Right ventricle myocardium superior (tissue), 1 donor: ENCODE data around the gene TAL1. TPM values are rescaled to one million over a fixed set of nuclear protein-coding genes. Genes with fewer than 3 reads are reported as not detected.

Source experiments
- ATAC-seq: fragments of 200-7000 bp; cut with Tn5 transposase; one replicate; pipeline ENCODE4 v1.9.1; 2020; ENCODE audit warnings: mild to moderate bottlenecking; ENCODE audit not compliant: poor library complexity
- DNase-seq: peaks from one replicate; pipeline ENCODE4 v3.0.0-alpha.2; 2020
- intact Hi-C: fragments of 100-400 bp; cut with DNase I; formaldehyde crosslinking; loops from one replicate; pipeline ENCODE4 v1.11.2; 2022
- total RNA-seq: library from RNA; stranded (reverse); fragmentation: NEBNext Ultra II Directional; extraction: Animal tissue kit (Norgen Biotek cat#: 25700); gene quantifications from one replicate; pipeline ENCODE4 v1.2.1, GENCODE V29; 2021
- donor health status: DM: no; HTN: yes; CAD: no; lungs with severe emphysema.

TAL1 gene
- total RNA-seq, 1 donor from 2014 or later, result 3.8 TPM

GRCh38 chr1:47231301-47232186 lies 481 bp downstream of the TAL1 start:
- peak; percentile 35 for ATAC-seq
- peak; percentile 50 for DNase-seq
- intact Hi-C loops, result no loop called here

GRCh38 chr1:47230692-47231300 lies 1.2 kb downstream of the TAL1 start:
- ATAC-seq, result peak; percentile 10
- DNase-seq, result no peak
- intact Hi-C loops, result no loop called here

- intact Hi-C loops, result no loop called here
- no peak for DNase-seq
- no peak for ATAC-seq
These were observed 1.9 kb downstream of the TAL1 start for GRCh38 chr1:47229886-47230691.

GRCh38 chr1:47229031-47229885 lies 2.8 kb downstream of the TAL1 start:
- DNase-seq (no peak), ATAC-seq (no peak)
- intact Hi-C loops, result no loop called here

DNA sequence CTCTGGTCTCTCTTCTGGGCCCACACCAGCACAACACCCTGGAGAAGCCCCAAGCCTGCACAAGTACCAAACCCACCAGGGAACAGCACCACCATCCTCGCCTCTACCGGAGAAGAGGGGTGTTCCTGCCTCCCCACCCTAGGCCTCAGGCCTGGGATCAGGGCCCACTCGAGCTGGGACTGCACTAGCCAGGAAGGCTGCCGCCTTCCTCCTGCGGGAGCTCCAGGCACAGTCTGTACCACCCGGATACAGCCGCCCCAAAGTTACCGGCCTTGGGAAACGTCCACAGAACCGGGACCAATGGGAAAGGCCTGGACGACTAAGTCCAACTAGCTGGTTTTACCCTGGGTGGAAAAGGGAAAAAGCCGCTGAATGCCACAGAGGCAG lies 3.4 kb downstream of the TAL1 start:
- peak; percentile 40 for ATAC-seq
- intact Hi-C loops, result no loop called here
- peak; percentile 55 for DNase-seq

- DNase-seq (no peak), ATAC-seq (no peak)
- intact Hi-C loops, result no loop called here
These were observed 4.4 kb downstream of the TAL1 start for GRCh38 chr1:47227341-47228232.

GRCh38 chr1:47226839-47227215 lies 5.2 kb downstream of the TAL1 start:
- ATAC-seq (no peak), DNase-seq (no peak)
- intact Hi-C loops, result no loop called here

DNA sequence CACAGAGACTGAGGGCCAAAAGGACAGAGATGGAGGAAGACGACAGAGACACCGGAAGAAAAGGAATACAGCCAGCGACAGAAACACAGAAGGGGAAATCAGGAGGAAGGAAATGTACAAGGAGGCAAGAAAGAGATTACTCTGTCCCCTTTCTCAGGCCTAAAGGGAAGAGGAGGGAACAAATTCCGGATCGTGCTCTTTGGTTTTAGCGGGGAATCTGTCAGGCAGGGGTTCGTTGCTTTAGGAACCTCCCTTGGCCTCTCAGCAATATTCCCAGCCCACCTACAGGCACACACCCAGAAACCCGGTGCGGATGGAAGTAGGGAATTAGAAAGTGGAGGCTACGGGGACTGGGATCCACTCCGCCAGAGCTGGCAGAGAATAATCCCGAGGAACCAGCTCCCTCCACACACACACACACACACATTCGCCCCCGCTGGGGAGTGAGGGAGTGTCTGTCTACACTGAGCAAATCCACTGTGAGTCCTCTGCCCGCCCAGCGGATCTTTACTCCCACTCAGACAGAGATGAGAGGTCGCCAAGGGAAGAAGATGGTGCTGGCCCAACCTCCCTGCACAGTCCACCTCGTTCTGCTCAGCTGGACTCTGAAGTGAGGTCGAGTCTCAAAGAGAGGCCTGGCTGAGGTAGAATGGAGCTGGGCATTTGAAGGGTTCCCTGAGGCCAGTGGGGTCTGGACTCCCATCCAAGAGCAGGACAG lies 5.7 kb downstream of the TAL1 start:
- DNase-seq (no peak), ATAC-seq (no peak)
- intact Hi-C loops, result no loop called here

DNA sequence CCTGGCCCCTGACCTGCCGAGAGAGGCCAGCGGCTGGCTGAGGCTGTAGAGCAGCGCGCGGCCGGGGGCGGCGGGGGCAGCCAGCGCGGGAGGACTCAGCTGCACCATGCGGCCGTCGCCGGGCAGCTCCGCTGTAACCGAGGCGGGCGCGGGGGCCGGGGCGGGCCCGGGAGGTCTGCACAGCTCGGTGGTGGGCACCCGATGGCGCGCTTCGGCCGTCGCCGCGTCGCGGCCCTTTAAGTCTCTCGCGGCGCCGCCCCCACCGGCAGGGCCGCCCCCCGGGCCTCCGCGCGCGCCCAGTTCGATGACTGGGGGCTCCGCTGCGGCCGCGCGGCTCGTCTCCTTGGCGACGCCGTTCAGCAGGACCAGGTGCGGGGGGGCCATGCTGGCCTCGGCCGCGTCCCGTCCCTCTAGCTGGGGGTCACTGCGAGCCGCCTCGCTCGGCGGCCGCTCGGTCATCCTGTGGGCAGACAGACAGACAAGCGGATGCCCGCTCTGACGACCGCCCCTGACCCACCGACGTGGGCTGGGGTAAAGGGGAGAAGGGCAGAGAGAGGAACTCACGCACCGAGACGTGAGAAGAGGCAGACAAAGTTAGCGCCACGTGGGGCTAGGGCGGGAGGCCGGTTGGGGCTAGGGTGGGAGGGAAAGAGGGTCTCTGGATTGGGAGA lies 6.5 kb downstream of the TAL1 start:
- no peak for DNase-seq
- ATAC-seq, result no peak
- intact Hi-C loops, result no loop called here

DNA sequence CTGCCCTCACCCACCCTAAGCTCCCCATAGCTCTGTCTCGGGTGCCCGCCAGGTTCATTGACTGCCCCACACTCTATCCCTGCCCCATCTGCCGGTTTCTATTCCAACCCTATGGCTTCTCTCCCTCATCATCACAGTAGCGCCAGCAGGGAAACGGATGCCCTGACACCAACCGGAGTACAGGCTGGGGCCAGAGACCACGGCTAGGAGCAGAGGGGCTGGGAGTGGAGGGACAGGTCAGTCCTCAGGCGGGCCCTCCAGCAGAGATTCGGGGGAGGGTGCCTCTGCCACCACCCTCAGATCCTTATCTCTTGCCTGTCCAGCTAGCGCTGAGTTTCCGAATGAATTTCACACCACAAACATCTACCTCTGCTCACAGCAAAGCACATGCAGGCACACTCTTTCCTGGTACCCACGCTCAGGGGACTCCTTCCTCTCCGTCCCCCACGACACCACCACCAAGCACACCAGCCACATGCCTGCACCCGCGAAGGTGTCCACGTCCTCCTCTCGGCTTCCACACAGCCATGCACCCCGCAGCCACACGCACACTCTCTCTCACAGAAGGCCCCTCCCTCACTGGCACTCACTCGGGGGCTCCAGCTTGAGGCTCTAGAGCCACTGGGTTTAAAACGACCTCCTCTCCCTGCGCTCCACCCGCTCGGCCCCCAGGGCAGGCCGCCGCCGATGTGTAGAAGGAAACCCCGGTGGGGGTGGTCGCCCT lies 7.2 kb downstream of the TAL1 start:
- intact Hi-C loops, result no loop called here
- ATAC-seq, result no peak
- DNase-seq, result no peak

DNA sequence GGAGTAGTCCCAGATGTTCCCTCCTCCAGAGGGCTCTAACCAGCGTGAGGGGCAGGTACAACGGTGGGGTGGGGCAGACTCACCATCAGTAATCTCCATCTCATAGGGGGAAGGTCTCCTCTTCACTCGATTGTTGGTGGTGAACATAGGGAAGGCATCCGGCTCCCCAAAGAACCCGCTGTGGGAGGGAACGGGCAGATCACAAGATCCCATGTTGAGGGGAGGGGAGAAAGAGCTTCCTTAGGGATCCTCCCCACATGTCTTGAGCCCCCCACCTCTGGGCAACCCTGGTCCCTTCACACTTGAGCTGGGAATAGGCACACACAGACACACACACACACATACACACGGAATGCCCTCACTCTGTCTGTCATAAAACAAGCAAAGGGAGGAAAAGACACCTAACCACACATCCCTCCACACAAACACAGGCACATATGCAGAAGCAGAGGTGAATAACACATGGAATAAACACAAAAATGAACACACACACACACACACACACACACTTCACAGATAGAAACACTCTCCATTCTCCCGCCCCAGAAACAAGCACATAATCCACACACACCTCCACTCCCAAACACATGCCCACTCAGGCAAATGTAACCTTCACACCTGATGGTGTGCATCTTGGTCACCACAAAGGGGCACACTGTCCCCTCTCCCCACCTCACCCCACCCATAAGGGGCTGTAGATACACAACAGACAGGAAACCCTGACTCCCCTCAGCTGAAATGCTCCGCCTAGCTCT lies 7.9 kb downstream of the TAL1 start:
- intact Hi-C loops, result no loop called here
- ATAC-seq (no peak), DNase-seq (no peak)

DNA sequence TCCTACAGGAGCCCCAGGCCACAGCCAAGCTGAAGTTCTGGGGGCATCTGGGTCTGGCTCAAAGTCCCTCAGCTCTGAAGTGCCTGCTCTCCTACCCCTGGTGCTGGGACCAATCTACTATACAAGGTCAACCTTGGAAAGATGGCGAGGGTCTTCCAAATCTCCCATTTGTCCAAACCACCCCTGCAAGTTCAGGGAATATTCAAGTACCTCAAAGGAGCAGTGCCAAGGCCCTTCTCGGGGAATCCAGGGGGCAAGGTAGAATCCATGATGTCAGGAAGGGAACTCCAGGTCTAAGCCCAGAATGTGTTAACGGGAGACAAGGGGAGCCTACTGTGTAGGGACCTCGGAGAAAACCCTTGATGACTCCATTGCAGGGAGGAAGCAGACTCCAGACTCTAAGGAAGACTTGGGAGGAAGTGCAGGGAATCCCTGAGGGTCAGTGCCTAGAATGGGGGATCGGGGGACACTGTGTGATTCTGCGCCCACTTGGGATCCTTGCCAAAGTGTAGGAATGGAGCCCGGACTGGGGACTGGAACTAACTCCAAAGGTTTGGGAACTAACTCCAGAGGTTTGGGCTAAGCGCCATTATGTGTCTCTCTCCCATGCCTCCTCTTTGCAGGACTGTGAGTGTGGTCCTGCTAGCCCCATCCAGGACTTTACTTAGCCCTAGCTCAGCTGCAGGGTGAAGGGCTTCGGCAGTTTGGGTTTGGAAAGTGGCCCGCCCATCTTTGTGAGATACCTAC lies 8.7 kb downstream of the TAL1 start:
- DNase-seq (no peak), ATAC-seq (no peak)
- intact Hi-C loops, result no loop called here

- intact Hi-C loops, result no loop called here
- DNase-seq (no peak), ATAC-seq (no peak)
These were observed 9.5 kb downstream of the TAL1 start for GRCh38 chr1:47222476-47222875.

- no peak for DNase-seq
- intact Hi-C loops, result no loop called here
- no peak for ATAC-seq
These were observed 12.3 kb downstream of the TAL1 start for GRCh38 chr1:47219590-47220220.
